Uterus (tissue), 2 donors: ENCODE results near the gene SMKR1.

Source experiments
- POLR2A ChIP-seq, 2 donors: fragments of 450-650 bp; IDR thresholded peaks; one replicate each; pipeline ENCODE4 v1.6.1; 2016; ENCODE audit warnings: antibody characterized with exemption in 2 of 2, mild to moderate bottlenecking in 1 of 2, moderate library complexity in 1 of 2
- TF ChIP-seq, protein P1 (sequence below), 4 experiments: fragments of 200-600 bp in 2 of 4; fragments of 450-650 bp in 2 of 4; sonication (generic) in 2 of 4; IDR thresholded peaks; one replicate each; pipeline ENCODE4 v1.5.1; 2016 to 2019; ENCODE audit warnings: antibody characterized with exemption in 4 of 4, mild to moderate bottlenecking in 2 of 4, moderate library complexity in 1 of 4

GRCh38 chr7:129452589-129453231 lies 49.6 kb upstream of the SMKR1 start:
- TF ChIP-seq POLR2A (IDR thresholded peaks at IDR 0.05), result no peak
- TF ChIP-seq, protein P1, sequence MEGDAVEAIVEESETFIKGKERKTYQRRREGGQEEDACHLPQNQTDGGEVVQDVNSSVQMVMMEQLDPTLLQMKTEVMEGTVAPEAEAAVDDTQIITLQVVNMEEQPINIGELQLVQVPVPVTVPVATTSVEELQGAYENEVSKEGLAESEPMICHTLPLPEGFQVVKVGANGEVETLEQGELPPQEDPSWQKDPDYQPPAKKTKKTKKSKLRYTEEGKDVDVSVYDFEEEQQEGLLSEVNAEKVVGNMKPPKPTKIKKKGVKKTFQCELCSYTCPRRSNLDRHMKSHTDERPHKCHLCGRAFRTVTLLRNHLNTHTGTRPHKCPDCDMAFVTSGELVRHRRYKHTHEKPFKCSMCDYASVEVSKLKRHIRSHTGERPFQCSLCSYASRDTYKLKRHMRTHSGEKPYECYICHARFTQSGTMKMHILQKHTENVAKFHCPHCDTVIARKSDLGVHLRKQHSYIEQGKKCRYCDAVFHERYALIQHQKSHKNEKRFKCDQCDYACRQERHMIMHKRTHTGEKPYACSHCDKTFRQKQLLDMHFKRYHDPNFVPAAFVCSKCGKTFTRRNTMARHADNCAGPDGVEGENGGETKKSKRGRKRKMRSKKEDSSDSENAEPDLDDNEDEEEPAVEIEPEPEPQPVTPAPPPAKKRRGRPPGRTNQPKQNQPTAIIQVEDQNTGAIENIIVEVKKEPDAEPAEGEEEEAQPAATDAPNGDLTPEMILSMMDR (IDR thresholded peaks at IDR 0.05), result no peak
